GM19351 (cell line): ENCODE data around the gene PJA2.

ENCODE experiments used
- ATAC-seq: cut with Tn5 transposase; IDR thresholded peaks from one replicate; pipeline ENCODE4 v1.9.1; 2021; ENCODE audit warnings: mild to moderate bottlenecking, moderate library complexity; ENCODE audit not compliant: unreplicated experiment

Gene PJA2

GRCh38 chr5:109408991-109409843 is 557 bp downstream of the PJA2 start:
- ATAC-seq: peak; percentile 35

- no peak for ATAC-seq
Observed at GRCh38 chr5:109407913-109408312, 1.9 kb downstream of the PJA2 start.

GRCh38 chr5:109406719-109407118 is 3.1 kb downstream of the PJA2 start:
- ATAC-seq: no peak

GRCh38 chr5:109404428-109404960 is 5.3 kb downstream of the PJA2 start:
- no peak for ATAC-seq

- ATAC-seq: no peak
Observed at GRCh38 chr5:109403469-109403868, 6.3 kb downstream of the PJA2 start.

GRCh38 chr5:109399092-109399759 is 10.5 kb downstream of the PJA2 start:
- ATAC-seq: no peak

GRCh38 chr5:109396965-109397364 is 12.8 kb downstream of the PJA2 start:
- ATAC-seq: no peak

- no peak for ATAC-seq
Observed at GRCh38 chr5:109394806-109395205, 15.0 kb downstream of the PJA2 start.

GRCh38 chr5:109390188-109390587 is 19.6 kb downstream of the PJA2 start:
- no peak for ATAC-seq

GRCh38 chr5:109388407-109388806 is 21.4 kb downstream of the PJA2 start:
- ATAC-seq: no peak

- no peak for ATAC-seq
Observed at GRCh38 chr5:109387408-109387974, 22.3 kb downstream of the PJA2 start.

GRCh38 chr5:109378095-109378494 is 31.7 kb downstream of the PJA2 start:
- ATAC-seq: no peak

GRCh38 chr5:109374625-109375024 is 35.1 kb downstream of the PJA2 start:
- no peak for ATAC-seq

- no peak for ATAC-seq
Observed at GRCh38 chr5:109373932-109374331, 35.8 kb downstream of the PJA2 start.

GRCh38 chr5:109370343-109370742 is 39.4 kb downstream of the PJA2 start:
- ATAC-seq: no peak

- ATAC-seq: no peak
Observed at GRCh38 chr5:109365653-109366052, 44.1 kb downstream of the PJA2 start.

- no peak for ATAC-seq
Observed at GRCh38 chr5:109364977-109365376, 44.8 kb downstream of the PJA2 start.

- no peak for ATAC-seq
Observed at GRCh38 chr5:109359642-109360041, 50.1 kb downstream of the PJA2 start.

GRCh38 chr5:109357807-109358206 is 52.0 kb downstream of the PJA2 start:
- no peak for ATAC-seq

- ATAC-seq: no peak
Observed at GRCh38 chr5:109354761-109355160, 55.0 kb downstream of the PJA2 start.

- no peak for ATAC-seq
Observed at GRCh38 chr5:109351988-109352864, 57.5 kb downstream of the PJA2 start.
